Naive thymus-derived CD4-positive, alpha-beta T cell (primary cell): ENCODE results near the gene SFRP5. TPM values are rescaled to one million over a fixed set of nuclear protein-coding genes. Genes with fewer than 3 reads are reported as not detected.

Experiments
- ATAC-seq: fragments of 150-1000 bp; cut with Tn5 transposase; 2 replicates; pipeline ENCODE4 v1.10.0; 2021; ENCODE audit warnings: mild to moderate bottlenecking, moderate library complexity
- CTCF ChIA-PET: fragments of 350-600 bp; sonication (Branson Sonifier 250); formaldehyde crosslinking; loops from one replicate; lab custom pipeline; 2021; ENCODE audit warnings: antibody characterized with exemption; lab: Charles Lee
- POLR2A ChIA-PET: fragments of 350-600 bp; sonication (Branson Sonifier 250); formaldehyde crosslinking; loops from one replicate; lab custom pipeline; 2021; ENCODE audit warnings: antibody characterized with exemption, inconsistent platforms; lab: Charles Lee
- DNase-seq, 9 donors: peaks; one replicate each; pipeline versions ENCODE4 v3.0.0 to v3.0.0-alpha.2; 2020 to 2022; ENCODE audit warnings: mixed read lengths in 1 of 9
- H3K27ac ChIP-seq: one replicate; pipeline ENCODE4 v1.7.0; 2013; ENCODE audit warnings: mild to moderate bottlenecking, low read depth, low read length, moderate library complexity
- H3K27me3 ChIP-seq, 2 donors: one replicate each; pipeline ENCODE4 v1.7.0; 2013; ENCODE audit warnings: low read length in 2 of 2, mild to moderate bottlenecking in 2 of 2, moderate library complexity in 2 of 2; ENCODE audit not compliant: control insufficient read depth in 2 of 2, insufficient read depth in 2 of 2
- H3K36me3 ChIP-seq, 3 experiments: 1 replicate in 2 of 3; 2 replicates in 1 of 3; pipeline ENCODE4 v1.7.0; 2013; ENCODE audit warnings: low read length in 3 of 3, mild to moderate bottlenecking in 3 of 3, moderate library complexity in 1 of 3; ENCODE audit not compliant: insufficient read depth in 3 of 3, control insufficient read depth in 2 of 3
- H3K4me1 ChIP-seq, 2 donors: one replicate each; pipeline ENCODE4 v1.7.0; 2013; ENCODE audit warnings: low read length in 2 of 2, mild to moderate bottlenecking in 2 of 2, moderate library complexity in 1 of 2; ENCODE audit not compliant: control insufficient read depth in 2 of 2, insufficient read depth in 2 of 2
- H3K4me3 ChIP-seq: 2 replicates; pipeline ENCODE4 v1.7.0; 2013; ENCODE audit warnings: mild to moderate bottlenecking, low read length
- H3K9me3 ChIP-seq, 3 experiments: 1 replicate in 2 of 3; 2 replicates in 1 of 3; pipeline ENCODE4 v1.7.0; 2013; ENCODE audit warnings: low read length in 3 of 3; ENCODE audit not compliant: control insufficient read depth in 2 of 3
- H3K27ac Mint-ChIP-seq, 9 donors: one replicate each; pipeline ENCODE4 v1.8.0; 2020 to 2022; ENCODE audit warnings: mixed read lengths in 9 of 9, mild to moderate bottlenecking in 8 of 9, moderate library complexity in 5 of 9, inconsistent platforms in 2 of 9
- H3K27me3 Mint-ChIP-seq, 5 donors: one replicate each; pipeline ENCODE4 v1.8.0; 2021 to 2022; ENCODE audit warnings: mixed read lengths in 5 of 5, mild to moderate bottlenecking in 1 of 5
- H3K36me3 Mint-ChIP-seq, 5 donors: one replicate each; pipeline ENCODE4 v1.8.0; 2020 to 2022; ENCODE audit warnings: mixed read lengths in 5 of 5, mild to moderate bottlenecking in 3 of 5, inconsistent platforms in 1 of 5
- H3K4me1 Mint-ChIP-seq, 7 donors: one replicate each; pipeline ENCODE4 v1.8.0; 2020 to 2022; ENCODE audit warnings: mixed read lengths in 7 of 7, mild to moderate bottlenecking in 3 of 7, inconsistent platforms in 1 of 7
- H3K4me3 Mint-ChIP-seq, 10 donors: one replicate each; pipeline ENCODE4 v1.8.0; 2020 to 2022; ENCODE audit warnings: mild to moderate bottlenecking in 10 of 10, mixed read lengths in 10 of 10, moderate library complexity in 6 of 10, inconsistent platforms in 2 of 10
- H3K9me3 Mint-ChIP-seq, 11 donors: one replicate each; pipeline ENCODE4 v1.8.0; 2020 to 2022; ENCODE audit warnings: mixed read lengths in 11 of 11, mild to moderate bottlenecking in 4 of 11, inconsistent platforms in 1 of 11, moderate library complexity in 1 of 11
- intact Hi-C, 2 donors: fragments of 100-400 bp; cut with micrococcal nuclease; formaldehyde crosslinking; loops; one replicate each; pipeline ENCODE4 v1.15.1; 2023
- polyA plus RNA-seq, 2 donors: library from polyadenylated mRNA; unstranded; fragments of 300-500 nt; fragmentation: Illumina TruSeq; gene quantifications; one replicate each; pipeline ENCODE4 v1.2.3, GENCODE V29; 2021
- total RNA-seq, 6 experiments: library from RNA in 5 of 6; stranded (reverse) in 5 of 6; gene quantifications; 1 replicate in 5 of 6; 2 replicates in 1 of 6; pipeline ENCODE4 v1.2.3 and lab custom pipeline; 2021 to 2026

The SFRP5 gene
- total and polyA plus RNA-seq, 7 experiments from 2014 or later, result 0.43 to 1.0 (median 0.46) TPM; not detected in 4

GRCh38 chr10:97759946-97760345 lies 11.9 kb downstream of the SFRP5 start:
- Histone ChIP-seq H3K4me1 (no peaks in the 10 kb centered on the region), H3K9me3 (no peaks in the 10 kb centered on the region), H3K27me3 (no peaks in the 10 kb centered on the region), H3K4me3 (no peak overlapping the region), H3K27ac (no peak overlapping the region), H3K36me3 (peaks cover 4 to 65% (median 10%) of the 10 kb centered on the region in 3 experiments)
- POLR2A ChIA-PET, result interaction anchor here (0.7 to 1.4 kb wide), 3 partner anchors 19 to 110 kb away, joined by 3 read pairs; partner anchors contain the start of gene ZFYVE27
- Mint-ChIP-seq H3K9me3 (no peaks in the 10 kb centered on the region), H3K4me3 (no peak overlapping the region), H3K36me3 (peaks cover 0 to 50% (median 8%) of the 10 kb centered on the region in 5 donors), H3K27ac (peak overlapping the region in 2 of 9 donors; percentile 21 to 59), H3K4me1 (peaks cover 0 to 6% (median 0%) of the 10 kb centered on the region in 7 donors), H3K27me3 (no peaks in the 10 kb centered on the region)
- intact Hi-C loops, result loop anchor here (1.0 to 10.0 kb wide), 4 partner anchors 32 to 285 kb away; no protein-coding TSS in a partner anchor
- CTCF ChIA-PET, result interaction anchor here (0.6 to 4.5 kb wide), 9 partner anchors 18 to 399 kb away, joined by 3 to 33 read pairs (median 3); no protein-coding TSS in a partner anchor
- no peak for DNase-seq
- no peak for ATAC-seq

DNA sequence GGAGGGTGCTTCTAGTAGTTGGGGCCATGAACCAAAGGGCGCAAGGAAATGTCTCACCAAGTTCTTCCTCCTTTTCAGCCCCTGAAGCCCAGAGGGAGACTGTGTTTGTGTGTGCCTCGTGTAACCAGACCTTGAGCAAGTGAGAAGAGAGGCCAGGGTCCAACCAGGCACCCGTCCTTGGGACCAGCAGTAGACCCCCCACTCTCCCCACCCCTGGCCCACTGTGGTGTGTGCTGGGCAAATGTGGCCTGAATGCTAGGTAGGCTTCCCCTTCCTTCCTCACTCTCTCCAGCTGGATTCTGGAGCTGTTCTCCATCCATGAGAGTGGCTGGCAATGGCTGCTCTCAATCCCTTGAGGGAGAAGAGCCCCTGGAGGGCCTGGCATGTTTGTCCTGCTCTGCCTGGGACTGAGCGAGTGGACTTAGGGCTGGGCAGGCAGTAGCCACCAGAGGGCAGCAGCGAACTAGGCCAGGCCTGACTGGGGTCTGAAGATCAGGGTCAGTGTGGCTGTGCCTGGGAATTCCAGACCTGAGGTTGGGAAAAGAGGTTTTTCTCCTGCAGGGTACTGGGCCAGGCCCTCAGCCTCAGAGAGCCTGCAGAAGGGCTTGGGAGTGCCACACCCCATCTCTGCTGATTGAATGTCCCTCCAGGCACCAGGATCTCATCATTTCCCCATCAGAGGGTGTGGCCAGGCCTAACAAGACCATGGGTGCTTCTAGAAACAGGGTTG lies 12.5 kb downstream of the SFRP5 start:
- Histone ChIP-seq H3K4me1 (no peaks in the 10 kb centered on the region), H3K27me3 (no peaks in the 10 kb centered on the region), H3K27ac (no peak overlapping the region), H3K36me3 (peaks cover 6 to 71% (median 10%) of the 10 kb centered on the region in 3 experiments), H3K9me3 (no peaks in the 10 kb centered on the region), H3K4me3 (no peak overlapping the region)
- Mint-ChIP-seq H3K4me1 (peaks cover 0 to 4% (median 0%) of the 10 kb centered on the region in 7 donors), H3K9me3 (no peaks in the 10 kb centered on the region), H3K27me3 (no peaks in the 10 kb centered on the region), H3K36me3 (peaks cover 0 to 51% (median 10%) of the 10 kb centered on the region in 5 donors), H3K27ac (peak overlapping the region in 2 of 9 donors; percentile 21 to 30), H3K4me3 (no peak overlapping the region)
- intact Hi-C loops, result loop anchor here (1.0 to 2.0 kb wide), 3 partner anchors 33 to 285 kb away; no protein-coding TSS in a partner anchor
- ATAC-seq, result peak; percentile 74
- ChIA-PET POLR2A (no interaction called here), CTCF (interaction anchor here (0.7 to 4.5 kb wide), 6 partner anchors 21 to 338 kb away, joined by 3 to 33 read pairs (median 4); no protein-coding TSS in a partner anchor)
- DNase-seq, result peak in 7 of 9 donors; percentile 23 to 57 (median 38)

- no peak for DNase-seq
- H3K27me3 Mint-ChIP-seq, result no peaks in the 10 kb centered on the region
- Histone ChIP-seq H3K4me1 (no peaks in the 10 kb centered on the region), H3K9me3 (no peaks in the 10 kb centered on the region), H3K4me3 (no peak overlapping the region), H3K27me3 (no peaks in the 10 kb centered on the region), H3K27ac (no peak overlapping the region), H3K36me3 (peaks cover 10 to 88% (median 15%) of the 10 kb centered on the region in 3 experiments)
- CTCF ChIA-PET, result interaction anchor here (1.4 to 3.1 kb wide), 2 partner anchors 21 to 111 kb away, joined by 5 to 16 read pairs; partner anchors contain the start of gene ZFYVE27
- POLR2A ChIA-PET, result no interaction called here
- H3K27ac Mint-ChIP-seq, result no peak overlapping the region
- H3K9me3 Mint-ChIP-seq, result no peaks in the 10 kb centered on the region
- H3K36me3 Mint-ChIP-seq, result peaks cover 0 to 62% (median 10%) of the 10 kb centered on the region in 5 donors
- intact Hi-C loops, result no loop called here
- H3K4me3 Mint-ChIP-seq, result no peak overlapping the region
- peaks cover 0 to 2% (median 0%) of the 10 kb centered on the region in 7 donors for H3K4me1 Mint-ChIP-seq
- ATAC-seq, result no peak
These were observed 14.3 kb downstream of the SFRP5 start for GRCh38 chr10:97757471-97757870.

GRCh38 chr10:97755718-97756117 lies 16.1 kb downstream of the SFRP5 start:
- H3K4me1 Mint-ChIP-seq, result no peaks in the 10 kb centered on the region
- H3K27ac ChIP-seq, result no peak overlapping the region
- no peaks in the 10 kb centered on the region for H3K27me3 ChIP-seq
- H3K4me3 Mint-ChIP-seq, result no peak overlapping the region
- ChIA-PET CTCF (interaction anchor here (1.1 kb wide), 1 partner anchor 25 kb away, joined by 4 read pairs; no protein-coding TSS in a partner anchor), POLR2A (no interaction called here)
- ATAC-seq (no peak), DNase-seq (no peak)
- no peaks in the 10 kb centered on the region for H3K9me3 ChIP-seq
- intact Hi-C loops, result no loop called here
- H3K36me3 Mint-ChIP-seq, result peaks cover 3 to 67% (median 11%) of the 10 kb centered on the region in 5 donors
- H3K27me3 Mint-ChIP-seq, result no peaks in the 10 kb centered on the region
- no peaks in the 10 kb centered on the region for H3K9me3 Mint-ChIP-seq
- H3K4me3 ChIP-seq, result no peak overlapping the region
- no peaks in the 10 kb centered on the region for H3K4me1 ChIP-seq
- no peak overlapping the region for H3K27ac Mint-ChIP-seq
- peaks cover 10 to 89% (median 15%) of the 10 kb centered on the region in 3 experiments for H3K36me3 ChIP-seq

GRCh38 chr10:97754726-97755125 lies 17.1 kb downstream of the SFRP5 start:
- no peaks in the 10 kb centered on the region for H3K27me3 Mint-ChIP-seq

DNA sequence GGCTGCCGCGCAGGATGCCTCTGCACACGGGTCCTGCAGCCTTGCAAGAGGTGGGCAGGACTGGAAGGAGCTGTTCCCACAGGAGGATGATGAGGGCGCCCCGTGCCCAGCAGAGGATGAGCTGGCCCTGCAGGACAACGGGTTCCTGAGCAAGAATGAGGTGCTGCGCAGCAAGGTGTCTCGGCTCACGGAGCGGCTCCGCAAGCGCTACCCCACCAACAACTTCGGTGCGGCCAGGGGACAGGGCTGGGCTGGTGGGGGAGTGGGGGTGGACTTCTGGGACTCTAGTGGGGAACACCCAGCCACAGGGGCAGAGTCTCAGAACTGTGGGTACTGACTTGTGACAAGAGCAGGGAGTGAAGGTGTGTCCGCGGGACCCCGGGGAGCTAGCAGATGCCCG lies 18.8 kb downstream of the SFRP5 start:
- peaks cover 7 to 98% (median 32%) of the 10 kb centered on the region in 3 experiments for H3K36me3 ChIP-seq
- ChIA-PET CTCF (interaction anchor here (0.6 kb wide), 1 partner anchor 27 kb away, joined by 3 read pairs; no protein-coding TSS in a partner anchor), POLR2A (no interaction called here)
- no peaks in the 10 kb centered on the region for H3K27me3 ChIP-seq
- no peak overlapping the region for H3K27ac Mint-ChIP-seq
- no peak overlapping the region for H3K4me3 ChIP-seq
- no peak overlapping the region for H3K27ac ChIP-seq
- H3K4me1 Mint-ChIP-seq, result peaks cover 0 to 3% (median 0%) of the 10 kb centered on the region in 7 donors
- intact Hi-C loops, result no loop called here
- no peaks in the 10 kb centered on the region for H3K4me1 ChIP-seq
- DNase-seq (no peak), ATAC-seq (no peak)
- no peaks in the 10 kb centered on the region for H3K9me3 ChIP-seq
- peaks cover 3 to 69% (median 22%) of the 10 kb centered on the region in 5 donors for H3K36me3 Mint-ChIP-seq
- H3K9me3 Mint-ChIP-seq, result no peaks in the 10 kb centered on the region
- H3K4me3 Mint-ChIP-seq, result no peak overlapping the region
- no peaks in the 10 kb centered on the region for H3K27me3 Mint-ChIP-seq

More at GRCh38 chr10:97754726-97755125, 17.1 kb downstream of the SFRP5 start:
- Mint-ChIP-seq H3K36me3 (peaks cover 3 to 65% (median 12%) of the 10 kb centered on the region in 5 donors), H3K4me1 (no peaks in the 10 kb centered on the region), H3K4me3 (no peak overlapping the region), H3K9me3 (no peaks in the 10 kb centered on the region), H3K27ac (peak overlapping the region in 1 of 9 donors; percentile 29)
- no peaks in the 10 kb centered on the region for H3K27me3 ChIP-seq
- H3K27ac ChIP-seq, result no peak overlapping the region
- ATAC-seq (no peak), DNase-seq (no peak)
- ChIA-PET POLR2A (no interaction called here), CTCF (interaction anchor here (1.1 kb wide), 1 partner anchor 26 kb away, joined by 4 read pairs; no protein-coding TSS in a partner anchor)
- no peaks in the 10 kb centered on the region for H3K9me3 ChIP-seq
- no peaks in the 10 kb centered on the region for H3K4me1 ChIP-seq
- H3K4me3 ChIP-seq, result no peak overlapping the region
- intact Hi-C loops, result no loop called here
- peaks cover 3 to 89% (median 22%) of the 10 kb centered on the region in 3 experiments for H3K36me3 ChIP-seq
